Fibroblast of skin of left biceps (primary cell): Measurements from ENCODE around the gene CCZ1B.
"Not testable (repeated sequence)": the region's sequence is repeated elsewhere in the genome, so short reads cannot be mapped to it uniquely, and the experiment has no call there.

ENCODE experiments used
- DNase-seq, 2 experiments: peaks; one replicate each; pipeline ENCODE4 v3.0.0-alpha.2; 2013; ENCODE audit warnings: low read depth in 2 of 2

Gene CCZ1B

DNA sequence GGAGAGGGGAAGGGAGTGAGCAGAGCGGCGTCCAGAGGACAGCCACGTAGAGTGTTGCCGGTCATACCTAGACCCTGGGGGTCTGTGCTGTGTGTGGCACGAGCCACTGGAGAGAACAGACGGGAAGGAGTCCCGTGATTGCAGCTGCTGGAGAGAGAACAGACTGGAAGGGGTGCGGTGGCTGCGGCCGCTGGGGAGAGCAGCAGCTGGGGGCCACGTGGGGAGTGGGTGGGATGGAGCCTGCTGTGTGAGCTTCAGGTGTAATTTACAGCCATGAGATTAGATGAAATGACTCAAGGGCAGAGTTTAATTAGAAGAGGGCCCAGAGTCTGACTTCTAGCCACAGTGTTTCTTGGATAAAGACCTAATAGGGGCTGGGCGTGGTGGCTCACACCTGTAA is 76.7 kb downstream of the CCZ1B start:
- not testable (repeated sequence) for DNase-seq
